HL-60 (cell line): ENCODE data around the gene JAK1.

Experiments
- DNase-seq, 2 experiments: peaks; one replicate each; pipeline ENCODE4 v3.0.0-alpha.2; 2010 to 2020; ENCODE audit warnings: low read depth in 1 of 2, low spot score in 1 of 2
- H3K27ac ChIP-seq: fragments of 250-450 bp; sonication (Bioruptor Pico); replicated peaks from 2 replicates; pipeline ENCODE4 v1.5.1; 2020; ENCODE audit warnings: mild to moderate bottlenecking, moderate library complexity
- H3K27me3 ChIP-seq: fragments of 250-450 bp; sonication (Bioruptor Pico); 2 replicates; pipeline ENCODE4 v1.5.1; 2021; ENCODE audit warnings: mild to moderate bottlenecking, moderate library complexity; ENCODE audit not compliant: insufficient read depth, poor library complexity, severe bottlenecking
- H3K4me3 ChIP-seq: replicated peaks from 2 replicates; pipeline ENCODE4 v1.5.1; 2011; ENCODE audit warnings: mild to moderate bottlenecking, control low read depth, low read length; ENCODE audit not compliant: insufficient read depth
- CTCF ChIP-seq: IDR thresholded peaks from one replicate; pipeline ENCODE4 v1.5.1; 2011; ENCODE audit warnings: low read length, control low read depth, inconsistent platforms; ENCODE audit not compliant: insufficient read depth
- GABPA ChIP-seq: IDR thresholded peaks from 2 replicates; pipeline ENCODE4 v1.6.1; 2012; ENCODE audit warnings: low read depth
- POLR2AphosphoS5 ChIP-seq: IDR thresholded peaks from 2 replicates; pipeline ENCODE4 v1.6.1; 2012; ENCODE audit warnings: low read depth
- SPI1 ChIP-seq: IDR thresholded peaks from 2 replicates; pipeline ENCODE4 v1.6.1; 2012; ENCODE audit warnings: low read depth, mild to moderate bottlenecking, borderline replicate concordance
- TF ChIP-seq, protein P1 (sequence below): IDR thresholded peaks from 2 replicates; pipeline ENCODE4 v1.6.1; 2012; ENCODE audit warnings: low read depth; ENCODE audit not compliant: insufficient replicate concordance

JAK1 gene

GRCh38 chr1:65009724-65010420 is 43.5 kb upstream of the JAK1 start:
- H3K4me3 ChIP-seq = no peak overlapping the region
- H3K27me3 ChIP-seq = no peaks in the 10 kb centered on the region
- H3K27ac ChIP-seq = no peak overlapping the region
- TF ChIP-seq POLR2AphosphoS5 (no peak), SPI1 (no peak), CTCF (no peak), GABPA (no peak)
- TF ChIP-seq, protein P1, sequence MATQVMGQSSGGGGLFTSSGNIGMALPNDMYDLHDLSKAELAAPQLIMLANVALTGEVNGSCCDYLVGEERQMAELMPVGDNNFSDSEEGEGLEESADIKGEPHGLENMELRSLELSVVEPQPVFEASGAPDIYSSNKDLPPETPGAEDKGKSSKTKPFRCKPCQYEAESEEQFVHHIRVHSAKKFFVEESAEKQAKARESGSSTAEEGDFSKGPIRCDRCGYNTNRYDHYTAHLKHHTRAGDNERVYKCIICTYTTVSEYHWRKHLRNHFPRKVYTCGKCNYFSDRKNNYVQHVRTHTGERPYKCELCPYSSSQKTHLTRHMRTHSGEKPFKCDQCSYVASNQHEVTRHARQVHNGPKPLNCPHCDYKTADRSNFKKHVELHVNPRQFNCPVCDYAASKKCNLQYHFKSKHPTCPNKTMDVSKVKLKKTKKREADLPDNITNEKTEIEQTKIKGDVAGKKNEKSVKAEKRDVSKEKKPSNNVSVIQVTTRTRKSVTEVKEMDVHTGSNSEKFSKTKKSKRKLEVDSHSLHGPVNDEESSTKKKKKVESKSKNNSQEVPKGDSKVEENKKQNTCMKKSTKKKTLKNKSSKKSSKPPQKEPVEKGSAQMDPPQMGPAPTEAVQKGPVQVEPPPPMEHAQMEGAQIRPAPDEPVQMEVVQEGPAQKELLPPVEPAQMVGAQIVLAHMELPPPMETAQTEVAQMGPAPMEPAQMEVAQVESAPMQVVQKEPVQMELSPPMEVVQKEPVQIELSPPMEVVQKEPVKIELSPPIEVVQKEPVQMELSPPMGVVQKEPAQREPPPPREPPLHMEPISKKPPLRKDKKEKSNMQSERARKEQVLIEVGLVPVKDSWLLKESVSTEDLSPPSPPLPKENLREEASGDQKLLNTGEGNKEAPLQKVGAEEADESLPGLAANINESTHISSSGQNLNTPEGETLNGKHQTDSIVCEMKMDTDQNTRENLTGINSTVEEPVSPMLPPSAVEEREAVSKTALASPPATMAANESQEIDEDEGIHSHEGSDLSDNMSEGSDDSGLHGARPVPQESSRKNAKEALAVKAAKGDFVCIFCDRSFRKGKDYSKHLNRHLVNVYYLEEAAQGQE = no peak
- DNase-seq = no peak

- Histone ChIP-seq H3K27ac (no peak overlapping the region), H3K4me3 (no peak overlapping the region), H3K27me3 (no peaks in the 10 kb centered on the region)
- TF ChIP-seq, protein P1 = no peak
- TF ChIP-seq POLR2AphosphoS5 (no peak), GABPA (no peak), CTCF (no peak), SPI1 (peak; percentile 26; the same call in 1 of the 2 replicates)
- DNase-seq = no peak
These were observed 42.8 kb upstream of the JAK1 start for GRCh38 chr1:65009176-65009575.

DNA sequence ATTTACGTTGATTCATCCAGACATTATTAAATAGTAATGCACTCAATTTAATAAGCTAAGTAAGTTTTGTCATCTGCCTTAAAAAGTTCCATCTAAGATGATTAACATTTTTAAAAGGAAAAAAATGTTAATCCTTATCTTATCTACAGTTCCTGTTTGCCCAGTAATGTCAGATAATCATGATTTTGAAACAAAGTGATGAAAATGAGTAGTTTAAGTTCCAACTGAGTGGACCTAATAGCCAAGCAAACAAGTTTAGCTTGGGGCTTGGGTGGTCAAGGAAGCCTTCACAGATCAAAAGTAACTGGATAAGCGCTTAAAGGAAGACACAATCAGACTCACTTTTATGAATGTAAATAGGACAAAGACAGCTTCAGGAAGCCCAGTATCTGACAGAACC is 40.5 kb upstream of the JAK1 start:
- TF ChIP-seq POLR2AphosphoS5 (no peak), GABPA (no peak), CTCF (no peak), SPI1 (no peak)
- TF ChIP-seq, protein P1 = no peak
- Histone ChIP-seq H3K27ac (no peak overlapping the region), H3K4me3 (no peak overlapping the region), H3K27me3 (no peaks in the 10 kb centered on the region)
- no peak for DNase-seq
